Stimulated activated CD8-positive, alpha-beta memory T cell treated with anti-CD3 and anti-CD28 coated beads, Interleukin-12 subunit alpha, Interleukin-12 subunit beta, amount 100 ng/mL, for 1 hour (primary cell): ENCODE data around the gene DOK5.
"Not testable (repeated sequence)": the region's sequence is repeated elsewhere in the genome, so short reads cannot be mapped to it uniquely, and the experiment has no call there.

Source experiments
- DNase-seq: peaks from one replicate; pipeline ENCODE4 v3.0.0-alpha.2; 2020; ENCODE audit warnings: low read depth

DOK5 gene

DNA sequence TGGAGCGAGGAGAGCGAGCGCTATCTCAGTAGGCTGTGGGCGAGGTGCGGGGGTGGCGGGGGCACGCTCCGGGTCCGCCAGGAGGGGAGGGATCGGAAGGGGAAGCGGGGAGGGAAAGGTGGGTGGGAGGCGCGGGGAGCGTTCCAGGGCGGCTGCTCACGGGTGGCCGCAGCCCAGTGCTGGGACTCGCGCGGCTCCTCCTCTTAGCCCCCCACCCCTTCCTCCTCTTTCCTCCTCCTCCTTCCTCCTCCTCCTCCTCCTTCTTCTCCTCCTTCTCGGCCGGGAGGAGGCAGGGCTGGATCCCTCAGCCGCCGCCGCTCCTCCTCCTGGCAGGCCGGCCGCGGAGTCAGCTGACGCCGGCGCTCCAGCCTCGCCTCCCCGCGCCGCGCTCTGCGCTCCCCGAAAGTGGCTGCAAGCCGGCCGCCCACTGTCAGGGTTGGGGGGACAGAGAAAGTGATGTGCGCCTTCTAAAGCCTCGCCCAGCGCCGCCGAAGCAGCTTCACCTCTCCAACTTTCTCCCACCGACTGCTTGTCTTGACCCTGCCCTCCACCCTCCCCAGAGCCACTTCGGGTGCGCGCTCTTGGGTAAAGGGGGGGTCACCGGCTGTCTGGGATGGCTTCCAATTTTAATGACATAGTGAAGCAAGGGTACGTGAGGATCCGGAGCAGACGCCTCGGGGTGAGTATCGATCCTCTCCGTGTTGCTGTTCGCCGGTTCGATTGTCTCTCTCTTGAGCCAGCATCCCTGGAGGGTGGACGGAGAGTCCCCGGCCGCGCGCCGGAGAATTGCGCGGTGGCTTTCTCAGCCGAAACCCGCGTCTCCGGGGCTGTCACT lies at the start of gene DOK5:
TSS of gene DOK5 (plus strand) at position 260 of the 835 bp plus-strand sequence. CDS start at position 614, 354 bp downstream.
- no peak for DNase-seq

DNA sequence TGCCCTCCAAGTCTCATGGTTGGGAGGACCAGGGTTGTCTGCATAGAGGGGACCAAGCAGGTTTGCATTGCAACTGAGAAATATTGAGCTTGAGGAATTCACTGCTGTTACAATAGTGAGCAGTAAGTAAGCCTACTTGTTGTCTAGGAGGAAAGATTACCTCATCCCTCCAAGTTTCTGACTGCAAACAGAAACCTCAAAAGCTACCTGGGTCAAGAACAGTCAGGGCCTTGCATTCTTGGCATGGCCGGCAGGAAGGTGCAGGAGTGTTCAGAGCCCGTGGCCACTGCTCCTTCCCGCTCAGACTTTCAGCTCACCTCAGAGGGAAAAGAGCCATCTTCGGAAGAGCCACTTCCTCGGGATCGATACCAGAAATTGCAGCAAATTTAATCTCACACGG lies 46.0 kb upstream of the DOK5 start:
- no peak for DNase-seq

DNA sequence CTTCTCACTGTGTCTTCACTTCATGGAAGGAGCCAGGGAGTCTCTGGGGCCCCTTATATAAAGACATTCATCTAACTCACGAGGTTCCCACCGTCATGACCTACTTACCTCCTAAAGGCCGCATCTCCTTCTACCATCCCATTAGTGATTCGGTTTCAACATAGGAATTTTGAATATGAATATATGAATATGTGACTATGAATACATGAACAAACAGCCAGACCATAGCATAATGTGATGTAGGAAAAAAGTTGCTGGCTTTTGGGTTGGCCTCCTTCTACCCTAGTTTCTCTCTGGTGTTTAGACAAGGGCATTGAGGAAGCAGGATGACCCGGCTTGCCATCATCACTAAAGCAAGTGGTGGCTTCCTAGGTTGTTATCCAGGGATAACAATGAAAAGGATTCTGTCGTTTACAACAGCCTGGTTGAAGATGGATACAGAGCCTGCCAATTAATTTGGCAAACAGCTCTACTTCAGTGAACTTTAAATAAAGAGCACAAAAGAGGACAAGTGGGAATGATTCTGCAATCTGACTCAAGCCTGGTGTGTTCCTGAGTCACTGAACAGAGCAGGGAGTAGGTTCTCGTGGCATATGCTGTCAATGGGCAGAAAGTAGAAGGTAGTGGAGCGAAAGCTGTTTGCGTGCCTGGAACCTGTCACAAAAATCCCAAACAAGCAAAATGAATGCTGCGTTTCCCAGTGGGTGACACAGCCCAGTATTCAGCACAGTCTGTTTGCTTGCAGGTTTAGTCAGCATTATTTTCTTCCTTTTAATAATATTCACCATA lies 44.0 kb upstream of the DOK5 start:
- DNase-seq = no peak

DNA sequence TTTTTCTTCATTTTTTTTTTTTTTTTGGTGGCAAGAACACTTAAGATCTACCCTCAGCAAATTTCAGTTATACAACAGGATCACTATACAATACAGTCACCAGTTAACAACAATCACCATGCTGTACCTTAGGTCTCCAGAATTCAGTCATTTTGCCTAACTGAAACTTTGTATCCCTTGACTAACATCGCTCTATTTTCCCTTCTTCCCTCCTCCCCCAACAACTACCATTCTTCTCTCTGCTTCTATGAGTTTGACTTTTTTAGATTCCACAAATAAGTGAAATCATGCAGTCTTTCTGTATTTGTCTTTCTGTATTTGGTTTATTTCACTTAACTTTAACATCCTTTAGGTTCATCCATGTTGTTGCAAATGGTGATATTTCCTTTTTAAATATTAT lies 42.4 kb upstream of the DOK5 start:
- no peak for DNase-seq

DNA sequence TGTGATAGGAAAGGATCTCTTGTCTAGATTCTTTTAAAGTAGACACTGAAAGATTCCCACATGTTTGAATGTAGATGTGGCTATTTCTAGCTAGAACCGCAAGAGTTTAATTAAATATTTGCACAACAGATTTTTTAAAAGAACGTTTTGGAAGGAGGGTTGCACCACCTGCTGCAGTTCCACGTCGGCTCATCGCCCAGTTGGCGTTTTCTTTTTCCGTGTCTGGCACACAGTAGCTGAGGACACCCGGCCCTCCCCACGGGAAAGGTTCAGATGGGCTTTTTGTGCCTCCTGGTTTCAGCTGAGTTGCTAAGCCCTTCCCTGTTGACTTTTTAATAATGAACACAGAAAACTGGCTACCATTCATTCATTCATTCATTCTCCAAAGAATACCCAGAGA lies 41.8 kb upstream of the DOK5 start:
- no peak for DNase-seq

DNA sequence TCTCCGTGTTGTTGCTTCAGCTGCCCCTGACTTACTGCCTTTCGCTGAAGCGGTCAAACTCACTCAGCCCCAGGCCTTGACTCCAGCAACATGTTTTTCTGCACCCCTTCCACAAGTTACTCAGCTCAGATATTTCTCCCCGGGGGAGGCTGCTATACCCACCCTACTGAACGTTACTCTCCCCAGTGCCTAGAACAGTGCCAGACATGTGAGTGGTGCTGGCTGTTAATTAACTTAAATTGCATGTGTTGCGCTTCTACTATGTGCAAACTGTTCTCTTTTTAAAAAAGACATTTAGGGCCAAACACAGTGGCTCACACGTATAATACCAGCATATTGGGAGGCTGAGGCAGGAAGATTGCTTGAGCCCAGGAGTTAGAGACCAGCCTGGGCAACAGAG lies 41.2 kb upstream of the DOK5 start:
- no peak for DNase-seq

DNA sequence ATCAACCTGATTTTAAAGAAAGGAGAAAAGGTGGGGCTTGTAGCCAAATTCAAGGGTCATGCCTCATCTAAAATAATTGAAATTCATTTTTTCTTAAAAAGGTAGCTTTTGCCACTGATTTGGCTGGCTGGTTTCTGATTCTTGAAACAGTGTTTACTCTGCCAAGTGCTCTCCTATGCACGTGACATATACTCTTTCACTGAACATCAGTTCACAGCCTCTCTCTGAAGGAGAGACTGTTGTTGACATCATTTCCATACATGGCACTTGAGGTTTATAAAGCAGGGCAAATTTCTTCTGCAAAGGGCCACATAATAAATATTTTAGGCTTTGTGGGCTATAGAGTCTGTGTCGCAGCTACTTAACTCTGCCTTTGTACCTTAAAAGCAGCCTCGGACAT lies 40.4 kb upstream of the DOK5 start:
- no peak for DNase-seq

DNA sequence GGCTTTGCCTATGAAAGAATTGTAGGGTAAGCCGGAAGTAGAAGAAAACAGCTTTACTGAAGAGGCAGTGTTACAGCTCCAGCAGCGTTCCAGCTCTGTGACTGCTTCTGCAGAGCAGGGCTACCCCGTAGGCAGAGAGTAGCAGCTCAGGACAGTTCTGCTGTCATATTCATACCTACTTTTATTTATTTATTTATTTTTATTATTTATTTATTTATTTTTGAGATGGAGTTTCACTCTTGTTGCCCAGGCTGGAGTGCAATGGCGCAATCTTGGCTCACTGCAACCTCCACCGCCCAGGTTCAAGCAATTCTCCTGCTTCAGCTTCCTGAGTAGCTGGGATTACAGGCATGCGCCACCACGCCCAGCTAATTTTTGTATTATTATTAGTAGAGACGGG lies 39.0 kb upstream of the DOK5 start:
- DNase-seq = not testable (repeated sequence)

DNA sequence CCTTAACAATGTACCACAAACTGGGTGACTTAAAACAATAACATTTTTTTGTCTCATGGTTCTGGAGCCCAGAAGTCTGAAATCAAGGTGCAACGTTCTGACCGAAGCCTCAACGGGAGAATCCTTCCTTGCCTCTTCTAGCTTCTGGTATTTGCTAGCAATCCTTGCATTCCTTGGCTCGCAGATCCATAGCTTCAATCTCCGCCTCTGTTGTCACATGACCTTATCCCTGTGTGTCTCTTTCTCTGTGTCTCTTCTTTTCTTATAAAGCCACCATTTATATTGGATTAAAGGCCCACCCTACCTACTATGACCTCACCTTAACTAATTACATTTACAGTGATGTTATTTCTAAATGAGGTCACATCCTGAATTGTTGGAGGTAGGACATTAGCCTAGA lies 37.2 kb upstream of the DOK5 start:
- DNase-seq = no peak

DNA sequence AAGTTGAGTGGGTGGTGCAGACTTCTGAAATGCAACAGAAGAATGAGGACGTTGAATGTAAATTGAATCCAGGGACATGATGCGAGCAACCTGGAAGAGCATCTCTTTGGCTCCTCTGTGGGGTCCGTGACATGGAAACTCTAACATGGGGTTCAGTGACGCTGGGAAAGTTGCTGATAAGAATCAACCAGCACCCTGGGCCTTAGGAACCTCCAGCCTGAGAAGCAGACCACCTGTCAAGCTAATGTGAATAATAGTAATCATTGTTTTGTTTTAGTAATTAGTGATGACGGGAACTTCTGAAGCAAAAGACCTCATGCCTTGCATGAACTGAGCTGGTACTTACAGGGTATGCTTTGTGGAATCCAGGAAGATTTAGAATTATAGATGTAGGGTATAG lies 25.2 kb upstream of the DOK5 start:
- DNase-seq = no peak

DNA sequence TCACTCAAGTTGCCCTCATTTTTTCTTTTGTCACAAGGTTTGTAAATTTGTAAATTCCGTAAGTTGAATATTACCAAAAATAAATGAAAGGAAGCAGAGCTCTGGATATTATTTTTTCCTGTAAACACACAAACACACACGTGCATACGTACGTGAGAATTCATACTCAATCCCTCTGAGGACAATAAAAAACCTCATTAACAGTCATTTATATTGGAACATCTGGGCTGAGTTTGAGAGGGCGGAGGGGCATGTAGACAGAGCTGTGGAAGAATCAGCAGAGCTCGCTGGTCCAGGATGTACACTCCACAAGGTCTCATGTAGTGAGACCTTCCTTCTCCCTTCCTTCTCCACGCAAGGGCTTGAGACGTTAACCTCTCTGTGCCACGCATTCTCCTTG lies 24.2 kb upstream of the DOK5 start:
- no peak for DNase-seq

DNA sequence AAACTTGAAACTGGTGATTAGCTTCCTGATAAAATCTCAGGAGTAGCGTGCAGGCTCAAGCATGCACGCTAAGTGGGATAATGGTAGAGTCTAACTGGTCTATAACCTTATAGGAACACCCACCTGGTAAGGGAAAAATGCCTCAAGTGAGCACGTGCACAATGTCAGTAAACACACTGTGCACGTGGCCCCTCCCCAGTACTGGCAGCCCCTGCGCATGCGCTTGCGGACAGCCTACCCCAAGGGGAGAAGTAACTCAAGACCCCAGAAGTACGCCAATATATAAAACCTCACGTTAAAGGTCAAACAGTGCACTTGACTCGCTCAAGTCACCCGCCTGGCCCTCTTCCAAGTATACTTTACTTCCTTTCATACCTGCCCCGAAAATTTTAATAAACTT lies 23.1 kb upstream of the DOK5 start:
- DNase-seq = no peak

DNA sequence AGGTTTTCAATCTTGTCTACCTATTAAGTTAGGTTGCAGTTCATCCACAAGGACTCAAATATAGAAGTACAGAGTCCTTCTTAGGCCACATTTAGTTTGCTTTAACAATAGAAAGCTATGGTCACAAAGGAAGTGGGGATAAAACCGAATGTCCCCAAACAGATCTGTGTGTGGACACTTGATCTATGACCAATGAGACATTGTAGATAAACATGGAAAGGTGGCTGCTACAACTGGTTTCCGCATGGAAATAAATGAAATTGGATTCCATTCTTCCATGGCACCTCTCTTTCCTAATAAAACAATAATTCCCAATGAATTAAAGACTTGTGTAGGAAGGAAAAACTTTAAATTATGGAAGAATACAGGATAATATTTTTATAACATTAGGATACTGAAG lies 20.4 kb upstream of the DOK5 start:
- DNase-seq = no peak

DNA sequence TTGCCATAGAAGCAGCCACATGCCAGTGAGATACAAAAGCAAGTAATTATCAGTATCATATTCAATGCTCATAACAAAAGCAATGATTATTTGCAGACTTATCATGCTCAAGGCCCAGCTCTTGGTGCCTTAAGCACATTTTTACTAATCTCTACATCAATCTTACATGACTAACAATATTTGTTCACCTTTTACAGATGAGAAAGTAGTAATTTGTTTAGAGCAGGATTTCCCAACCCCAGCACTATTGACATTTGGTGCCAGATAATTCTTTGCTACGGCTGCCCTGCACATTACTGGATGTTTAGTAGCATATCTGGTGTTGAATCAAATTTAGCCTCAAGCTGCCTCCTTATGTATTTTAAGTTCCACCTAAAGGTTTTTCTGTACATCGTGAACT lies 19.0 kb upstream of the DOK5 start:
- no peak for DNase-seq

DNA sequence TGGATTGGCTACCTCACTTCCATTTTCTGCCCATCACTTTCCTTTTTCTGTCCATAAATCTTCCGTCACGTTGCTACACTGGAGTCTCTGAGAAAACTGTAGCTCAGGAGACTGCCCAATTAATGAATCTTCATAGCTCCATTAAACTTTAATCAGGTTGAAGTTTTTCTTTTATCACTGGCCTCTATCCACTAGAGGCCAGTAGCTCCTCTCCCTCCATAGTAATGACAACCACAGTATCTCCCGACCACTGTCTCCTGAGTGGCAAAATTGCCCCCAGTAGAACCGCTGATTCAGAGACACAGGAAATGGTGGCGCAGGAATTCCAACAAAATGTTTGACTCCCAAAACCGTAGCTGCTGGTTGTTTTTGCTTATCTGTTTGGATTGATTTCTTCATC lies 18.4 kb upstream of the DOK5 start:
- no peak for DNase-seq

DNA sequence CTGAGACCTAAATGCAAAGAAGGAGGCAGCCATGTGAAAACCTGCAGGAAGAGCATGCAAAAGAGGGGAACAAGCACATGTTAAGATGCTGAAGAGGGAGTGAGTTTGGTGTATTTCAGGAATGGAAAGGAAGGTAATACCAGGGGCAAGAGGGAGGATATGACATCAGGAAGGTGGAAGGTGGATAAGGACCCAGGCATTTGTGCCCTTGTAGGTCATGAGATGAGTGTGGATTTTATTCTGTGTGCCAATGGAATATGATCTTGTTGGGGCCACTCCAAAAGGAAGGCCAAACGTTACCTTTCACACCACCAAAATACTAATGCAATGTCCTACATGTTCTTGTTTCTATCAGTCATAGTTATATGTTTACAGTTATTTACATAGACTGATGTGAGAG lies 17.2 kb upstream of the DOK5 start:
- no peak for DNase-seq

DNA sequence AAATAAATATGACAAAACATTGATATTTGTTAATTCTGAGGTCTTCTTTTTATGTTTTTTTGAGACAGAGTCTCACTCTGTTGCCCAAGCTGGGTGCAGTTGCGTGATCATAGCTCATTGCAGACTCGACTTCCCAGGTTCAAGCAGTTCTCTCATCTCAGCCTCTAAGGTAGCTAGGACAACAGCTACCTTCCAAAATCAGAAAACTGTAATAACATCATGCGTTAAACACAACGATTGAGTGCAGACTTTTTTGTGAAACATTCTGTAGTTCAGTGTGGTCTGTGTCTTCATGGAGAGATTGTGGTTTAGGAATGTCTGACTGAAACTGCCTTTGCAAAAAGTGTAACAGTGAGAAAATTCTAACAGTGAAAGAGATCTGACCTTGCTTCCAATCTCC lies 16.1 kb upstream of the DOK5 start:
- DNase-seq = no peak

DNA sequence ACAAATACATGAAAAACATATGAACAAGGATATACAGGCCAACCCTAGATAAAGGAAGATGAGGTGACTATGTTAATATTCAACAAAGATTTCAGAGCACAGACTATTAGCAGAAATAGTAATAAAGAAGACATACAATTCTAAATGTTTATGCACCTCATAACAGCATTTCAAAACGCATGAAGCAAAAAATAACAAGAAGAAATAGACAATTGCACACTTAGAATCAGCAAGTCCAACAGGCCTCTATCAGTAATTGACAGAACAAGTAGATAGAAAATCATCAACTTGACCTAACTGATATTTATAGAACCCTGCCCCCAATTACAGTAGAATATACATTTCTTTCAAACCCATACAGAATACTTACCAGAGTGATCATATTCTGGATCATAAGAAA lies 11.4 kb upstream of the DOK5 start:
- no peak for DNase-seq

DNA sequence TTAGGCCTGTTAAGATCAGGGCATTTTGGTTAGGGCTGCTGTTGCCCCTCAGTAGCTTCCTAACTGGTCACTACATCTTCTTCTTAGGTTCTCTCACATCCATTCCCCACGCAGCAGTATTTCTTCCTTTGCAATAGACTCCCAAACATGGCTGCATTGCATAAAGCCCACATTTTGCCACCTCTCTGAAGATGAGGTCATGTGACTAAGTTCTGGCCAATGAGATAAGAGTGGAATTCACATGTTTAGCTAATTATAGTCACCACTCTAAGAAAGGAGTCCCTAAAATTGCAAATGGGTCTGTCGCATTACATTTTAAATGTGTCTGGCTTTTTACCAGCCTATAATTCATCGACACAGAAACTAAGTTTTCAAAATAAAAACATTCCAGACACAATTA lies 9.3 kb upstream of the DOK5 start:
- DNase-seq = no peak

DNA sequence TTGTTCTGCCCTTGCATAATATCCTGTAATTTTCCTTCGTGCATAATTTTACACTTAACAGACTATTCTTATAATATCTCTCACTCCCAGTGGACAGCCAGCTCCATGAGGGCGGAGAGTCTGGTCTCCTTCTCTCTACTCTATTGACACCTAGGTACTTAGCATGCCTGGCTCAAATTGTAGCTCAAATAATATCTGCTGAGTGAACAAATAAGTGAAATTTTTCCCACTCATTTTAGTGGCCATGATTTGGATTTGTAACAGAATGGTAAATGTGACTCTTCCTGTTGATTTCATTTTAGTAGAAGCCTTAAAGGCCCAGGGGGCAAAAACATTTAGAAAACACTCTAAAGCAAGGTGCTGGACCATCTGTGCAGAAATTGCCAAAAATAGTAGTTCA lies 7.8 kb upstream of the DOK5 start:
- no peak for DNase-seq

DNA sequence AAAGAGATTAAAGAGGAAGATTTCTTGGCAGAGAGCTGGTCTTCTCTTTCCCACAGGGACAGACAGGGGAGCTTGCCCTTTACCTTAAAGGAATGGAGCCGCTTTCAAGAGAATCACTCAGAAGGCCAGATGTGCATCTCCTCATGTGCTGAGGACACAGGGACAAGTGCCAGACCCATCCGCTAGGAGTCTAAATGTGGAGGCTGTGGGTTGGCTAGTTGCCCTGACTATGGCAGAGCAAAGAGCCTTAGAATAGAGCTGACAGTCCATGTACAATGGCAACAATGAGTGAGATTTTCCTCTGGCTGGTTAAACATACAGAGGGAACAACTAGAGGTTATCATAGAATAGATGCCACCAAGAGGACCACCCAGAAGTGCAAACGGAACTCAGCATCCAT lies 7.3 kb upstream of the DOK5 start:
- DNase-seq = no peak

DNA sequence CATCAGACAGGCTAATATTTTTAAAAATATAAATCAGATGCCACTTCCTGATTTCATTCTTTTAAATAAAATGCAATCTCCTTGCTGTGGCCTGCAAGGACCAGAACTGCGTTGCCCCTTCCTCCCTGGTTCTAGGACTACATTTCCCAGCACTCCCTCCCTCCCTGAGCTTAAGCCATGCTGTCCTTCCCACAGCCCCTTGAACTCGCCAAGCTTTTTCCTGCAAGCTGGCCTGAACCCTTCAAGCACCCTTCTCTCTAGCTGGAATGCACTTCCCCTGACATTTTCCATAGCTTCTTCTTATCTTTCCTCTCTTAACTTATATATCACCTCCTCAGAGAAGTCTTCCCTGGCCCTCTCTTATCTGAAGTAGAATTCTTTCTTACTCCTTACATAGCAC lies 6.1 kb upstream of the DOK5 start:
- DNase-seq = no peak

DNA sequence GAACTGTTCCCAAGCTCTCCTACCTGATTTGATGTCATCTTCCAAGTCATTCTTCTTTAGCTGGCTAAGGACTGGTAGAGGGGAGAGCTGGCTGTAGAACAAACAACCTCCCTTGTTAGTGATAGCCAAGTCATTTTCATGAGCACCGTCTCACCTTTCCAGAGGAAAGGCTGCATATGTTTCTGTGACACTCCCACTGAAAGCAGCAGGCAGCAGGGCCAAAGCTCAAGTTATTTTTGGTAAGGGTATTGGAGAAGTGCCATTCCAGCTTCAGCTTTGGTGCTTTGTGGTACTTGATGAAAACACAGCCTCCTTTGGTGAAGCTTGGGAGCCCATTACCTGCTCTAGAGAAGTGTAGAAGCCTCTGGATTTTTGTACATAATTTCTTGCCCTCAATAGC lies 5.4 kb upstream of the DOK5 start:
- DNase-seq = no peak

DNA sequence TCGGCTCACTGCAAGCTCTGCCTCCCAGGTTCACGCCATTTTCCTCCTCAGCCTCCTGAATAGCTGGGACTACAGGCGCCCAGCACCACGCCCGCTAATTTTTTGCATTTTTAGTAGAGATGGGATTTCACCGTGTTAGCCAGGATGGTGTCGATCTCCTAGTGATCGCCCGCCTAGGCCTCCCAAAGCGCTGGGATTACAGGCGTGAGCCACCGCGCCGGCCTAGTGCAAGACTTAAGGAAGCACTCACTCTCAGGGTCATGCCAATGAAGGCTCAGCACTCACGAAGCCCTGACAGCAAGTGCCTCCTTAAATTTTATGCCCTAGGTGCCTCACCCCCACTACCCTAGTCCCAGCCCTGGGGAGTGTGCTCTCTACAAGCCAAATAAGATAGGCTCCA lies 4.7 kb upstream of the DOK5 start:
- DNase-seq = no peak
